ENCODE measurements around the gene KLF13.

DNA sequence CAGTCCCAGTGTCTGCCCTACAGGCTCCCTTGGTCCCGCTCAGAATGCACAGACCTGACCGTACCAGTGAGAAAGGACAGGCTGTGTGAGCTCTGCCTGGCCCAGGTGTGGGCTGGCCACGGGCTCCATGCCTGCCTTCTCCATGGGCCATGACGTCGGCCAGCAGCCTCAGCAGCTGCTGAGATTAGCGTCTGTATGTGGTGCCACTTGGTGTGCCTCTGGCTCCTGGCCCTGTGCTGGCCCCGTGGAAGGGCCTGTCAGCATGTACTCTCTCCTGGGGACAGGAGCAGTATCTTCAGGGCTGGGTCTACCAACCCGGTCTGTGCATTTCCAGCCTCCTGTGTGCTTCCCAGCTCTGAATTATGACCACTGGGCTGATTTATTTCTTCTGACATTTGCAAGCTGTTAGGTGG is 25.7 kb downstream of the KLF13 start:
- TF ChIP-seq POLR2A (IDR thresholded peaks at IDR 0.05; ENCODE audit: low read depth, low read length) (no peak), SPI1 (IDR thresholded peaks at IDR 0.05; ENCODE audit: low read depth, low read length) (no peak), POLR2AphosphoS5 (IDR thresholded peaks at IDR 0.05; ENCODE audit: low read depth, low read length) (no peak; the same call in 1 of the 2 replicates), POU2F2 (IDR thresholded peaks at IDR 0.05; ENCODE audit: low read depth, low read length) (no peak)
